GM21529 (cell line): ENCODE data around the gene SLC39A5.
A peak's percentile ranks its signal among the peaks of the same experiment; 100 is the strongest.
"Not testable (repeated sequence)": the region's sequence is repeated elsewhere in the genome, so short reads cannot be mapped to it uniquely, and the experiment has no call there.

Experiments
- ATAC-seq: cut with Tn5 transposase; IDR thresholded peaks from one replicate; pipeline ENCODE4 v1.9.1; 2021; ENCODE audit not compliant: unreplicated experiment

Gene SLC39A5

DNA sequence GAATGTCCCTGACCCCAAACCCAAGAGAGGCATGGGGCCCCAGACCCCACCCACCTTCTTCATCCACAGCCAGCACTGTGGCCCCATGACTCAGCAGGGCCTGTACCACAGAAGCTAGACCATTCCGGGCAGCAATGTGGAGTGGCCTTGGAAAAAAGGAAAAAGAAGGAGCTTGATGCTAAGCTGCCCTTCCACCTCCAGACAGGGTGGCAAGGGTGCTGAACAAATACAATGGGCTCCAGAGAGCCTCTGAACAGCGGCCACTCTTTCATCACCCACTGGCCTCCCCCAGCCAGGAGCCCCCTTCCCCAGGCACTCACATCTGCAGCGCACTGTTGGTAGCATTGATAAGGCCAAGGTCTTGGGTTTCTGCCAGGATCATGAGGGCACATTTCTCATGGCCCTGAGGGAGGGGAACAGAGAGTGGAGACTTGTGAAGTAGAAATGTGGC, 13.9 kb downstream of the SLC39A5 start:
- ATAC-seq, result no peak

DNA sequence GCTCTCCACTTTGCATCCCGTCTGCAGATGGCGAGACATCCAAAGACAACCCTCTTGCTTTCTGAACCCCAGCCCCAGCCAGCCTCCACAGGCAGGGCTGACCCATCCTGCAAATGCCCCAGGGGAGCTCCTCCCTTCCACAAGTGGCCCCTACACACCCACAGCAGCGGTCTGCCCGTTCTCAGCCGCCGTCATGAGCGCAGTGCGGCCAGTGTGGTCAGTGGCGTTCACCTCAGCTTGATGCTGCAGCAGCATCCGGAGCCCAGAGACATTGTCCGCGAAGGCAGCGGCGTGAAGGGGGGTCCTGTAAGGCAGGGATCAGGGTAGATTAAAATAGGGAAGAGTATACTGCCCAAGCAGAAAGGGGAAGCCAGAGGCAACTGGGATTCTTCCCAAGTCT, 14.6 kb downstream of the SLC39A5 start:
- ATAC-seq, result no peak

DNA sequence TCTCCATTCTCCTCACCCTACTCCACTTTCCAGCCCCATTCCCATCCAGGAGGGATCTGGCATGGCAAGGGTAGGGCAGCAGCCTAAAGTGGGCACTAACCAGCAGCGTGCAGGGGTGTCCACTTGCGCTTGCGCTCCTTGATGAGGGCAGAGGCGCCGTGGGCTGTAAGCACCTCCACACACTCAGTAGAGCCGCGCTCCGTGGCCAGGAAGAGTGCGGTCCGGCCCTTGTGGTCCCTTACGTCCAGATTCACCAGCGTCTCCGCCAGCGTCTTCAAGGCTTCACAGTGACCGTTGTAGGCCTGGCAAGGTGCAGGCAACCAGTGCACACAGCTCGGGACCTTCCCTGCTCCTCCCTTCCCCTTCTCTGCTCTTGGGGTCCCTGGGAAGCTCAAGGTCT, 18.1 kb downstream of the SLC39A5 start:
- ATAC-seq, result no peak

DNA sequence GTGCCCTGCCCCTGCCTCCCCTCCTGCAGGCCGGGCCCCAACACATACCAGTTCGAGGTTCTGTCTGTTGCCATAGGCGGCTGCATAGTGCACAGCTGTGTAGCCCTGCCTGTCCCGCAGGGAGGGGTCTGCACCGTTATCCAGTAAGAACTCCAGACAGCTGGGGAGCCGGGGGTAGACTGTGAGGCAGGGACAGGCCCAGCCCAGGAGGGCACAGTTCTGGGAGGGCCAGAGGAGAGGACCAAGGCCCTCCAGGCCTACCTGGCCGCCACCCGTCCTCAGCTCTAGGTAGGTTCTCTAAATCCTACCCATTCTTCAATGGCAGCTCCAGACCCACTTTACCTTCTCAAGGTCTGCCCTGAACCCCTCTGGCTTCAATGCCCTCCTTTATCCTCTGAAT, 18.9 kb downstream of the SLC39A5 start:
- ATAC-seq, result no peak

DNA sequence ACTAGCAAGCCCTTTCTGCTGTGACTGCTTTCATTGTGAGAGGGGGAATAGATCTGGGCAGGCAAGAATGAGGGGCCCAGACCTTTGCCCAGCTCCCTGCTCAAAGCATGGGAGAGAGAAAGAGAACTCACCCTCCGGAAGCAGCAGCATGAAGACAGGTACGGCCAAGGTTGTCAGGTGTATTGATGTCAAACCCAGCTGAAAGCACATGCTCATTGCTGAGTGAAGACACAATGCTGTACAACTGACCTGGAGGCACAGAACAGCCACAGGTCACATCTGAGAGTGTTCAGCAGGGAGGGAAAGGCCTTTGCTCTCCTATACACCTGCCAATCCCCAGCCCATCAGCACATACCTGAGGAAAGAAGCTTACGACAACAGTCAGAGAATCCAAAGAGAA, 22.8 kb downstream of the SLC39A5 start:
- no peak for ATAC-seq

DNA sequence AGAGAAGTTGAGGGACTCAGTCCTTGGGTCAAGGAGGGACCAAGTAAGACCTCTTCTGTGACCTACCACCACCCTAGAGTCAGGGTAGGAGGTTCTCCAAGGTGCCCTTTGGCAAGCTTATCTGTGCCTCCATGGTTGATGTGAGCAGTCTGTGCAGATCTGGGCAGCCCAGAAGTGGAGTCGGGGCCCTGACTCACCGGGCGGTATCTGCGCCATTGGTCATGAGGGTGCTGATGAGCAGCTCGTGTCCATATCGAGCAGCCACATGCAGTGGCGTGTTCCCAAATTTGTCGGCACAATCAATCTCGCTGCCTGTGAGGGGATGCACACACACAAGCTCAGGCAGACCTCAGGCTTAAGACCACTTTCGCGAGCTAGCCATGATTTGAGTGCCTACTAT, 23.2 kb downstream of the SLC39A5 start:
- no peak for ATAC-seq

DNA sequence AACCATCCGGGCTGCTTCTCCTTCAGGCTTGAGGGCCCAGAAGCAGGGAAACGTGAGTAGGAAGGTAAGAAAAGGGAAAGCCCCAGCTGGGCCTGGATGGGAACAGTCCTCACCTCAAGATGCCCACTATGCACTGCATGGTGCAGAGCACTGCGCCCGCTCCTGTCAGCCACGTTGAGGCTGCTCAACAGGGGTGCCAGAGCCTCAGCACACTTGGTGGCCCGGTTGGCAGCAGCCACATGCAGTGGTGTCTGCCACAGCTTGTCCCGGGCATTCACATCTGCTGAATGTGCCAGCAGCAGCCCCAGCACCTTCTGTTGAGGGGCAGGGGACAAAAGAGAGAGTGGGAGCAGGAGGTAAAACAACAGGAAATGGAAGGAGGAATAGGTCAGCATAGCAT, 25.8 kb downstream of the SLC39A5 start:
- ATAC-seq, result no peak

DNA sequence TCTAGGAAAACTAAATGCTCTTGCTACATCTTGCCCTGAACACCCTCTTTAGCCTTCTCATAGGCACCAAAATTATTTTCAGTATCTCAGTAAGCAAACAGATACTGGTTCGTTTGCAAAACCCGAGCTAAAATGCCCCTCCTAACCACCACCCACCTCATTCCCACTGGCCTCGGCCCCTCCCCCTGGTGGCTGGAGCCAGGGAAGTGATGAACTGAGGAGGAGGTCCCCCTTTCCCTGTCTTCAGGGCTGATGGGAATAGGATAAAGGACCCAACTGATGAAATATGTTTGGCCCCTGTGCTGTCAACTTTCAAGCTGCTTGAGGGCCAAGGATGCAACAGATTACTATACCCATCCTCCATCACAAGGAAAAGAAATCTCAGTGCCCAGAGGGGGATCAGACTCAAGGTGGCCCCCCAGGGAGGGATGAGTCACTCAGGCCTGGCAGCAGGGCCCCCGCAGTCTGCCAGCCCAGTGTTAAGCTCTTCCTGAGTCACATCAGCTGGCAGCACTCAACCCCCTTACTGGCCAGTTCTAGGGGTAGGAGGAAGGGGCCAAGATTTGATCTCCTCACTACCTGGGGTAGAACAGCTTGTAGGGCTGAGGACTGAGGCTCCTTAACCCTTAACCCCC, 26.6 kb downstream of the SLC39A5 start:
- ATAC-seq, result no peak

DNA sequence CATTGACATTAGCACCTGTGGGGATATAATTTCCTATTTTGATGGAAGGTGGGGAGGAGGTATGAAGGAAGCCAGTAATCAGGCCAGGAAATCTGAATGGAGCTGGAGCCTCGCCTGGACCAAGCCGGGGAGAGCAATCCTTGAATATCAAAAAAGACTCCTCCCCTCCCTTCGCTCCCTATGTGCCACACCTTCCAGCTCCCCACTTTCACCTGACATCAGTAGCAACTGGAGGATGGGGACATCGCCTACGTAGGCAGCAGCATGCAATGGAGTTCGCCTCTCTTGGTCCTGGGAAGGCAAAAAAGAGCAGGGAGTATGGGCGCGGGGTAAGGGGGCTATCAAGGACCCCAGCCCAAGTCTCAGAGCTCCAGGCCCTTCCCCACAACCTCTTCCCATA, 27.2 kb downstream of the SLC39A5 start:
- ATAC-seq, result no peak

DNA sequence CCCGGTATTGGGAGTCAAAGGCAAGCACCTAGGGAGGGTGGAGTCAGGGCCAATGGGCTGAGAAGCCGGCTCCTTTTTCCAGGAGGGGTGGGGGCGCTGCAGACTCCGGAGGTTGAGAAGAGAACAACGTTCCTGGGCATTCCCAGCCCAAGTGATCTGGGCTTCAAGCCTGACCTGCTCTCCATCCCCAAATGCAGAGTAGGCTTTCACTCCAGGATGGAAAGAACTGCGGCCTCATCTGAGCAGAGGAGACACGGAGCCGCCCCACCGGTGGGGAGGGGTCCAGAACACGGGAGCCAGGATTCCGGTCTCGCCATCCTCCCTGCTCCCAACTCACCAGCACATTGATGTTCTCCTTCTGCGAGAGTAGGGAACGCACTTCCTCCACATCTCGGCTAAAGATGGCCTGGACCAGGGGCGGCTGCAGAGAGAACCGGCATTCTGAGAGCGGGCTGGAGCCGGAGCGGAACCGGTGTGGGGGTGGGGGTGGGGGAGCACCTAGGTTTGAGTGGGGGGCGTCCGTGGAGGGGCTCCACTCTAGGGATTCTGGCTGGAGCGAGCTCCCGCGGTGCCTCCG, 27.7 kb downstream of the SLC39A5 start:
- peak; percentile 4 for ATAC-seq

DNA sequence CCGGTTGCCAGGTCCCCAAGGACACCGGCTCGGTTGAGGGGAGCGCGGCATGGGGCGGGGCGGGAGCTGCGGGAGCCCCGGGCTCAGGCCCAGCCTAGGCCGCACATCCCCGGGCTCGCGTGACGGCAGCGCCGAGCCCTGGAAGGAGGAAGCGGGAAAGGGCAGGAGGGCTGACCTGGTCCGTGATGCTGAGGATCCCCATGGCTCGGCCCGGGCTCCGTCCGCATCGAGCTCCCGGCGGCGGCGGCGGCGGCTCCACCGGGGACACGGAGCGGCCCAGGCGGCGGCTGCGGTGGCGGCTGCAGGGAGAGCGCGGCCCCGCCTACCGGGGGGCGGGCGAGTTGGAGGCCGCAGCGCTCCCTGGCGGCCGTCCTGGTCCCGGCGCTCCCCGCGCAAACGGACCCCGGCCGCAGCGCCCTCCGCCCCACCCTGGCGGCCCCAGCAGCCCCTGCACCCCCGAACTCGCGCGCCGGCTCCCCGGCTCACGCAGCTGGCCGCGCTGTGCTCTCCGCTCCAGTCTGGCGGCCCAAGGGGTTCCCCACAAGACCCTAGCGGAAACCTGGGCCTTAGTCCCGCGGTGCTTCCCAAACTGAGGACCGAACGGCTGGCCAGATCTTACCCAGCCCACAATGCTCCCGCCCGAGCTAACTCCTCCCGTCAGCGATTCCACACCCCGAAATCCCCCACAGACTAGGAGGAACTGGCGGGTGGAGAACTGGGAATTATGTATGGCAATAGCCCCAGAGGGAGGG, 28.4 kb downstream of the SLC39A5 start, which contains the start of gene ANKRD52:
Gene ANKRD52 (minus strand): TSS at position 317 of the 752 bp plus-strand sequence. CDS start 115 bp downstream, at position 202.
- ATAC-seq, result peak; percentile 86

DNA sequence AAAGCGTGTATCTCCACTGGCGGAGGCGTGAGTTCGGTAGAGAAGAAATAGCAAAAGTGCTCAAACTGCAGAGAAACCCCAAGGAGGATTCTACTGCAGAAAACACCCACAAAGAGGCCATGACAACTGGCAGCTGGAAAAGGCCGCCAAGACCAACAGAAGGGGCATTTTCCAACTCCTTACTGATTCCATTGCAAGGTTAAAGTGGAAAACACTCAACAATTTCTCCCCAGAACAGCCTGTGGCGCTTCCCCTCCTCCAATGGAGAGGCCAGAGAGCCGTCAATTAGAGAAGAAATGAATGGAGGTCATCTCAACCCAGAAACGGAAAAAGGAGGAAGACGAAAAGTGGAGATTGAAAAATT, 29.0 kb downstream of the SLC39A5 start:
- no peak for ATAC-seq

DNA sequence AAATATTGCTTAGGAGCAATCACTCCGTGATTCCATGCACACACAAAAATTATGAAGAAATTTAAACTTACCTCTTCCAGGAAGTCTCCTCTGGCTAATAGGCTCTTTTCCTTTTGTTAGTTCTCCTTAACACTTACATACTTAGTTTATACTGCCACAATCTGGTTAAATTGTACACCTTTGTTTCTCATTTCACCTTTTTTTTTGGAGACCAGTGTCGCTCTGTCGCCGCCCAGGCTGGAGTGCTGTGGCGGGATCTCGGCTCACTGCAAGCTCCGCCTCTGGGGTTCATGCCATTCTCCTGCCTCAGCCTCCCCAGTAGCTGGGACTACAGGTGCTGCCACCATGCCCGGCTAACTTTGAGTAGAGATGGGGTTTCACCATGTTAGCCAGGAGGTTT, 30.5 kb downstream of the SLC39A5 start:
- no peak for ATAC-seq

DNA sequence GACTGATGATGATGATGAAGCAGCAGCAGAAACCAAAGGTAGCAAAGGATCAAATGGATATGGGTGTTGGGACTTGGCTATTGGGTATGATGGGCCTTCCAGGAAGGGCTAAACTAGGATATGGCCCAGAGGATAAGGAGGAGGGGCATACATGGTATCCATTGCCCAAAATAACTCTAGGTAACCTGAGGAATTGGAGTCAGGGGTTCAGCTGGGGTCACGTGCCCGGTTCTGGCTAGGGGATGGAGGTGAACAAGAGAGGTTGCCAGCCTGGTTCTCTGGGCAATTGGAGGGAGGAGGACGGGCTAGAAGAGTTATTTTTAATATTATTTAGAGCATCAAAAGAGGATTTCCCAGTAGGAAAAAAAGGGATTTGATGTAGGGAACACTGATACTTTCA, 31.1 kb downstream of the SLC39A5 start:
- no peak for ATAC-seq

DNA sequence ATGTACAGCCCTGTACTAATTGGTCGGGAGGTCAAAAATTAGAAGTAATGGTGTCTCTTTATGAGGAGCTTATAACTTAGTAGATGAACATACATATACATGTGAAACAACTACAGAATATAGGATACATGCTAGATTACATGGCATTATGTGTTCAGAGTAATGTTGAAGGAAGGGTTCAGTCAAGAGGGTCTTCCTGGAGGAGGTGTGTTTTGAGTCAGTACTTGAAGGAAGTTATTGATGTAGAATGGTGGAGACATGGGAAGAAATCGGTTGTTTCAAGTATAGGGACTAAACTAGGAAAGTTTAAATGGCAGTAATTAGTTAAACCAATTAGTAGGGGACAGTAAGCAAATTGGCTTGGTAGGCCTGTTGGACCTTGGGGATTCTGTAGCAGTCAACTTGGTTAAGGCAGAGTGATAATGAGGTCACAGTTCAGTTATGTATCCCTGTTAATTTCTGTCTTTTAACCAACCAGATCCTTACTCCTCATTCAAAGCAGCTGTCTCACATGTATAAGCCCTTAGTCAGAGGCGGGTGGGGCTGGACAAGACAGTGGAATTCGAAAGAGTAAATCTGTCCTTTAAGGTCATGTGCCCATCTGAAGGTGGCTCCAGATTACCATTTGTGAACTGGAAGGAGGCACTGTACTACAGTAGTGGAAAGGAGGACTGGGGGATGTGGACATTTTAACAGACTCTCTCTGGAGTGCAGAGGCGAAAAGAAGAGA, 31.8 kb downstream of the SLC39A5 start:
- ATAC-seq, result no peak

DNA sequence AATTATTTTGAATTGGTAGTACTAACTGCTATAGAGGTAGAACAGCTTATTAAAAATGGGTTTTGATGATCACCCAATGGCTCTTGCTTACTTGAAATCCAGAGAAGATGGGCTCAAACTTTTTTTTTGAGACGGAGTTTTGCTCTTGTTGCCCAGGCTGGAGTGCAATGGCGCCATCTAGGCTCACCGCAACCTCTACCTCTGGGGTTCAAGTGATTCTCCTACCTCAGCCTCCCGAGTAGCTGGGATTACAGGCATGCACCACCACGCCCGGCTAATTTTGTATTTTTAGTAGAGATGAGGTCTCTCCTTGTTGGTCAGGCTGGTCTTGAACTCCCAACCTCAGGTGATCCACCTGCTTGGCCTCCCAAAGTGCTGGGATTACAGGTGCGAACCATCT, 33.1 kb downstream of the SLC39A5 start:
- ATAC-seq, result not testable (repeated sequence)

DNA sequence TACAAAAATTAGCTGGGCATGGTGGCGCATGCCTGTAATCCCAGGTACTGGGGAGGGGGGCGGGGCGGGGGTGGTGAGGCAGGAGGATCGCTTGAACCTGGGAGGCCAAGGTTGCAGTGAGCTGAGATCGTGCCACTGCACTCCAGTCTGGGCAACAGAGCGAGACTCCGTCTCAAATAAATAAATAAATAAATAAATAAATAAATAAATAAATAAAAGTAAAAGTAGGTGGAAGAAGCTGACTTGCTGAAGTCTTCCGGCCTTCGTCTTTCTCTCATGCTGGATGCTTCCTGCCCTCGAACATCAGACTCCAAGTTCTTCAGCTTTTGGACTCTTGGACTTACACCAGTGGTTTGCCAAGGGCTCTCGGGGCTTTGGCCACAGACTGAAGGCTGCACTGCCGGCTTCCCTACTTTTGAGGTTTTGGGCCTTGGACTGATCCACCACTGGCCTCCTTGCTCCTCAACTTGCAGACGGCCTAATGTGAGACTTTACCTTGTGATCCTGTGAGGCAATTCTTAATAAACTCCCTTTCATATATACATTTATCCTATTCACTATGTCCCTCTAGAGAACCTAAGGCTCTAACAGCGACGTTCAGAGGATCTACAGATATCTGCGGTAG, 36.3 kb downstream of the SLC39A5 start:
- not testable (repeated sequence) for ATAC-seq

DNA sequence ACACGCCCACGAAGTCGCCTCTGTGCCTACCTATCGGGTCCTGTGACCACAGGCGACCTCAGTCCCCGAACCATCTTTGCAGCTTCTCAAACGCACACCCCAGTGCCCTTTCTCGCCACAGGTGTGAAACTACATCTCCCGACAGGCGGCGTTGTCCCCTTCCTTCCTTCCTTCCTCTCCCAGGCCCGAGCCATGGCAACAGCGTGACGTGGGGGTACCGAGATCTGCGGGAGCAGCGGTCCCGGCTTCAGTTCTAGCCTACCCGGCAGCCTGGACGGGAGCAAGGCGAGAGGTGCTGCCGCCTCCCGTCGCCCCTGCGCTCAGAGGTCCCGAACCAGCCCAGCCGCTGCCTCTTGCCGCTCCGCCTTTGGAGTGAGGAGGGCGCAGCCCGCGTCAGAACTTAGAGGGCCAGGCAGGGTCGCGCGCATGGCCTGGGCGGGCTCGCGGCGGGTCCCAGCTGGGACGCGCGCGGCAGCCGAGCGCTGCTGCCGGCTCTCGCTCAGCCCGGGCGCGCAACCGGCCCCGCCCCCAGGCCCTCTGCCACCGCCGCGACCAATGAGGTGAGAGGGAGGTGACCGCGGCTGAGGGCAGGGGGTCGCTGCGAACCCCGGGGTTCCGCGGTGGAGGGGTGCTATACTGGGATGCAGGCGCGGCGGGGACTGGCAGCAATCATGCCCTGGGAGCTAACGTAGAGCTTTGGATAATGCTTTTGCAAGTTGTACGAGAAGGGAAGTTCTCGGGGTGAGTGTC, 37.0 kb downstream of the SLC39A5 start, which contains the start of gene COQ10A:
Gene COQ10A (plus strand): TSS at position 250 of the 750 bp plus-strand sequence. CDS start 177 bp downstream, at position 427.
- ATAC-seq, result peak; percentile 89

DNA sequence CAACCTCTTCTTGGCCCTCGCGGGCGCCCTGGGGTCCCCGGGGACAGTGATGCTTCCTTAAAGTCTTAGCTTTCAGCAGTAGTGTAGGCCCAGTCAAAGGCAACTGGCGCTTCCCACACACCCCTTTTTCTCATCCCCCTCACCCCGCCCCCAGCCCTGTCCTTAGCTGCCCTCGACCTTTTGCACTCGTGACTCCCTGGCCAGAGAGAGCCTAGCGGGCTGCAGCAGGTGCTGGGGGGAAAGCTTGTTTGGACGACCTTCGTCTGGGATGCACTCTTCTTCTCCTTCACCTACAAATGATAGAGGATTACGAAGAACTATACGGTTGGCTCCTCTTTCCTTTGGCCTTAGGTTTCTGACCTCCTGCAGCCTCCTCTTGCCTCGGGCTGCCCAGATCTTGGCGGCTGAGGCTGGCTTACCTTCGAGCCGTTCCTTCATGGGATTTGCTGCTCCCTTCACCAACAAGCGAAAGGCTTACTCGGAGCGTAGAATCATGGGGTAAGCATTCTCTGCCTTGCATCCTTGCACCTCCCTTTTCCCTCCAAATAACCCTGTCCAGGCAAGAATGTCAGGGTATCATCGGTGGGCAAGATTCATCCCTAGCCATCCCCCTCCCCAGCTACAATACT, 37.7 kb downstream of the SLC39A5 start:
- ATAC-seq, result no peak

DNA sequence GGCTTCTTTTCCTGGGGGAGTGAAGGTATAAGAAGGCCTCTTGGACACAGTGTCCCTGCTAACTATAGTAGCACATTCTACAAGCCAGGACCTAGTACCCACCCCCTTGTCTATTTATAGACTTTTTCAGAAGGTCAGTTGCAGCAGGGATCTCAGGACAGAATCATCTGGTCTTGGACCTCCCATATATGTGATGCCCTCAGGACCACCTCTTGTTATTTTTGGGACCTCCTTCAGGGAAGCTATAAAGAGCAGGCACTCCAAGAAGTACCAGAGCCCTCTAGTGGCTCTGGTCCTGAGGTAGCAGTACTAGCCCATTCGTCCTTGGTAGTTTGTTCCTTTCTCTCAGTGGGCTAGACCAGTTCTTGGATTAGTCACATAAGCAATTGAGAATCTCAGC, 41.2 kb downstream of the SLC39A5 start:
- ATAC-seq, result no peak
